GM03348 (cell line): ENCODE results near the gene APOBEC3B.
"Not testable (repeated sequence)": the region's sequence is repeated elsewhere in the genome, so short reads cannot be mapped to it uniquely, and the experiment has no call there.

Experiments used
- DNase-seq: peaks from one replicate; pipeline ENCODE4 v3.0.0; 2012; ENCODE audit warnings: low spot score

APOBEC3B gene

DNA sequence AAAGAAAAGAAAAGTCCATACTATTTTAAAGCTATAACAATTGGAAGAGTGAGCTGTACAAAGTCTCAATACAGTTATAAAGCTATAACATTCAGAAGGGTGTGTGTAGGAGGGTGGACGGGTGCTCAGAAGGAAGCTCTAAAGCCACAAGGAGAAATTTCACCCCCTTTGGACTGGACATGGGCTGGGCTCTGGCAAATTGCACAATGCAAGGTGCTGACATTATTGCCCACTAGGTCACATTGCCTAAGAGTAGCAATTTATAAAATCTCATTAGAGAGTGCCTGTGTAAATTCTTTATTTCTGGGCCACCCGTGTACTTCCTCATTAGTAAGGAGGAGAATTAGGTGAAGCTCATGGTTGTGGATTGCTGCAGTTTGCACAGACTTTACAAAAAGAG is 30.4 kb upstream of the APOBEC3B start:
- no peak for DNase-seq

DNA sequence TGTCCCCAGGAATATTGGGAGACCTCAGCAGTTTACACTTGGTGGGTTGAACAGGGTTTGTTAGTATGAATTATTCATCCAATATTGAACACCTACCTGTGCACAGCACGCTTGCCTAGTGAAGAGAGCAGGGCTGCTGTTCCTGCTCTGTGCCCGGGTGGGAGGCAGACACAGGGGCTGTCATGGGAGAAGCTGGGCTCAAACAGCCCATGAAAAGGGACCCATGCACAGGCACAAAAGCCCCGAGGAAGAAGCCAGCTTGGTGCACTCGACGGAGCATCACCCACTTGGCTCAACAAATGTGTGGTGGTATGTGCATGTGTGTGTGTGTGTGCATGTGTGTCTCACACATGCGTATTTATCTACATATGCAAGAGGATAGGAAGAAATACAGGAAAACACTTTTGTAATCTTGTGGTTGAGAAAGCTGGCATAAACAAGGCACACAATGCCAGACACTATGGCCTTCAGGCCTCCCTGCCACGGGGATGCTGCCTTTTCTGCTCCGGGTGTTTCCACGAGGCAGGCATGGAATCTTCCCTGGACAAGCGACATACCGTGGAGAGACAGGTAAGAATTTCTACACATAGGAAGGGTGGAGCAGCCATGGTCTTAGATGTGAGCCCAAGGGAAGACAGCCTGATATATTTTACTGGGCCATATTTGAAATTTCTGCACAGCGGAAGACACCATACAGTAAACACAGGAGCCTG is 29.7 kb upstream of the APOBEC3B start:
- DNase-seq = no peak

- DNase-seq = no peak
Measured at GRCh38 chr22:38953091-38953490, 29.1 kb upstream of the APOBEC3B start.

DNA sequence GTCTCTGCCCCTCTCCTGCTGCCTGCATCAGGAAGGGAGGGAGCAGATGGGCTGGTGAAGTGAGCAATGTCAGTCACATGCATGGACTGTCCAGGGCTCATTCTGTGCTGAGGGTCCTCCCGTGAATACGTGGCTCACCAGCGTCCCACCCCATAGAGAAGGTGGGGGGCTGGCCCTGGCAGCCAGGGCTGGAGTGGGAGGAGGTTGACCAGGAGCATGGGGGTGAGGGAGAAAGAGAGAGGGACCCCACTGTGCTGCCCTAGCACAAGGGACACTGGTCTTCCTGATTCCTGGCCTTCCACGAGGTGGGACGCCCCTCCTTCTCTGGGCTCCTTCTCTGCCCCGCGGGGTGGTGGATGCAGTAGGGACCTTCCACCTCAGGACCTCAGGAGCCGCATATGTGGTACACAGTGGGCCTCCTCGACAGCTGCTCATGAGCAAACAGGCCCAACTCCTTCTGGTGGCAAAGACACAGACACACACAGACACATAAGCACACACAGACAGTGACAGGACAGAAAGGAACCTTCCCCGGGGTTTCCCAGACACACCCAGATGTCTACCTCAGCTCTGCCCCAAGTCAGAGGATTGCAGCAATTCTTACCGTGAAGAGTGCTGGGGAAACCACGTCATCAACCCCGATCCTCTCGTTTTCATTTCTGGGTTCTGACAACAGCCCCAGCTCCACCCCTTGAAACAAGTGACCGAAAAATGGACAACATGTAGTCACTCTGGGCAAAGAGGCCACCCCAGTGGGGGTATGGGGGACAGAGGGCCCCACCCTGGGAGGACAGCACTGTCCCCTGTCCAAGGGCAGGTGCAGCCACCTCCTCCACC is 28.4 kb upstream of the APOBEC3B start:
- no peak for DNase-seq

- DNase-seq = no peak
Measured at GRCh38 chr22:38954414-38955043, 27.6 kb upstream of the APOBEC3B start.

- DNase-seq = no peak
Measured at GRCh38 chr22:38955250-38955905, 26.8 kb upstream of the APOBEC3B start.

GRCh38 chr22:38955926-38956325 is 26.2 kb upstream of the APOBEC3B start:
- DNase-seq = no peak

GRCh38 chr22:38956551-38956950 is 25.6 kb upstream of the APOBEC3B start:
- DNase-seq = no peak

DNA sequence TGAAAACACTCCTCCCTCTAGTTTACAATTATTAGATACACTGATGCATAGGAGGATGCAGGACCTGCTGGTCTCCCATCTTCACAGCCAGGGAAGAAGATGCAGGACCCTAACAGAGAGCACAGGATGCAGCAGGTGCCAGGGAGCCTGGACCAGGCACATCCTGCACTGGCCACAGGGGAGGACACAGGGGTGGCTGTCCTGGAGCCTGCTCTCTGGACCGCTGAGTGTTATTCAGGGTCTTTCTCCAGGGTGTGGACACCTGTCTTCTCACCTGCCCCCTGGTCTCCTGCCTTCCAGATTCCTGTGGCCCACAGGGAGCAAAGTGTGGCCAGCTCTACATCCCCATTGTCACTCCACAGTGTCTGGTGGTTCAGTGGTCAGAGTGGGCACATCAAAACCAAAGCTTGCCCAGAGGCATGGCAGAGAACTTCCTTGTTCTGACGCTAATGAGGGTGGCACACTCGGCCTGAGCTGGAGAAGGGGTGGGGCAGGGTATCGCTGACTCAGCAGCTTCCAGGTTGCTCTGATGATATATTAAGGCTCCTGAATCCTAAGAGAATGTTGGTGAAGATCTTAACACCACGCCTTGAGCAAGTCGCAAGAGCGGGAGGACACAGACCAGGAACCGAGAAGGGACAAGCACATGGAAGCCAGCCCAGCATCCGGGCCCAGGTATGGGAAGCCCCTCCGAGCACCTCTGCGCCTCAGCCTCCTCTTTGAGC is 24.9 kb upstream of the APOBEC3B start, which contains the start of gene APOBEC3A:
Gene APOBEC3A, plus strand, starts transcription at position 564 of the 725 bp plus-strand sequence. Its CDS starts 83 bp downstream, at position 647.
- no peak for DNase-seq

DNA sequence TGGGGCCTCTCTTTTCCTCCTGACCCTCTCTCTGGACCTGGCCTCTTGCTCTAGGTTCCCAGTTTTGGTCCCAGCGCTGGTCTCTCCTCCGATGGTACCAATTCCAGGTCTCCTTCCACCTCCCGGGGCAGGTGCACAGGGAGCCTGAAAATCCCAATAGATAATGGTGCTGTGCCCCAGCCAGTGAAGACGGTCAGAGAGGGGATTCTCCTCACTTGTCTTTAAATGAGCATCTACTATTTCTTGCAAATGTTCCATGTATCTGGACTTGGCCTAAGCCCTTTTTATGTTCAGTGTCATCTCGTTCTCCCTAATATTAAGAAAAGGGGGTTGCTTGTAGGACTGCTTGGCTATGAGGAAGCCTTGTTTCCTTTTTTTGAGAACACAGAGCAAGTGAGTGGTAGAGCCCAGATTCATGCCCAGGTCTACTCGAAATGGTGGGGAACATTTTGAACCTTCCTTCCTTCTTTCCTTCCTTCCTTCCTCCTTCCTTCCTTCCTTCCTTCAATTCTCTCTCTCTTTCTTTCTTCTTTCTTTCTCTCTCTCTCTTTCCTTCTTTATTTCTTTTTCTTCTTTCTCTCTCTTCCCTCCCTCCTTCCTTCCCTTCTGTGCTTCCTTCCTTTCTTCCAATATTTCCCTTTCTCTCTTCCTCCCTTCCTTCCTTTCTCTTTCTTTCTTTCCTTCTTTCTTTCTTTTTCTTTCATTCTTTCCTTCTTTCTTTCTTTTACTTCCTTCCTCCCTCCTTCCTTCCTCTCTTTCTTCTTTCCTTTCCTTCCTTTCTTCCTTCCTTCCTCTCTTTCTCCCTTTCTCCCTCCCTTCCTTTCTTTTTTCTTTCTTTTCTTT is 24.1 kb upstream of the APOBEC3B start:
- no peak for DNase-seq

DNA sequence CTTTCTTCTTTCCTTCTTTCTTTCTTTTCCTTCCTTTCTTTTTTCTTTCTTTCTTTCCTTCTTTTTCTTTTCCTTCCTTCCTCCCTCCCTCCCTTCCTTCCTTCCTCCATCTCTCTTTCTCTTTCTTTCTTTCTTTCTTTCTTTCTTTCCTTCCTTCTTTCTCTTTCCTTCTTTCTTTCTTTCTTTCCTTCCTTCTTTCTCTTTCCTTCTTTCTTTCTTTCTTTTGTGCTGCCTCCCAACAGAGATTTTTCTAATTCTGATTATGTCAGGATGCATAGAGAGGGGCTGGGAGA is 23.6 kb upstream of the APOBEC3B start:
- DNase-seq = not testable (repeated sequence)

GRCh38 chr22:38959590-38959989 is 22.6 kb upstream of the APOBEC3B start:
- DNase-seq = no peak

DNA sequence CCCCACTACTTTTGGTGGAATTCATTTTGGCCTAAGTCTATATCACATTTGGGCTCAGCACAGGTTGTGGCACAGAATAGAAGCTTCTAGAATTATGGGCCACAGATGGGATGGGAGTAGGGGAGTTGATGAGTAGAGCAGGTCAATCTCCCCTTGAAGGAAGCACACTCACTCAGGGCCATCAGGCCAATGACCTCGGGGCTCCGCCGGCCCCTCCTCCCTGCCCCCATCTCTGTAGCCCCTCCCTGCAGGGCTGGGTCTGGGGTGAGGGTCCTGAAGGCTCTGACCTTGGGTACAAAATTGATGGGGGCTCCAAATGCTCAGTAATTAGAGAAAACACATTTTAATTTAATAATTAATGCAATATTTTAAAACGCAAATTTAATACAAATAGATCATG is 21.5 kb upstream of the APOBEC3B start:
- DNase-seq = not testable (repeated sequence)

- not testable (repeated sequence) for DNase-seq
Measured at GRCh38 chr22:38963291-38963738, 18.8 kb upstream of the APOBEC3B start.

- DNase-seq = no peak
Measured at GRCh38 chr22:38963872-38964271, 18.3 kb upstream of the APOBEC3B start.

GRCh38 chr22:38964306-38964705 is 17.8 kb upstream of the APOBEC3B start:
- no peak for DNase-seq

DNA sequence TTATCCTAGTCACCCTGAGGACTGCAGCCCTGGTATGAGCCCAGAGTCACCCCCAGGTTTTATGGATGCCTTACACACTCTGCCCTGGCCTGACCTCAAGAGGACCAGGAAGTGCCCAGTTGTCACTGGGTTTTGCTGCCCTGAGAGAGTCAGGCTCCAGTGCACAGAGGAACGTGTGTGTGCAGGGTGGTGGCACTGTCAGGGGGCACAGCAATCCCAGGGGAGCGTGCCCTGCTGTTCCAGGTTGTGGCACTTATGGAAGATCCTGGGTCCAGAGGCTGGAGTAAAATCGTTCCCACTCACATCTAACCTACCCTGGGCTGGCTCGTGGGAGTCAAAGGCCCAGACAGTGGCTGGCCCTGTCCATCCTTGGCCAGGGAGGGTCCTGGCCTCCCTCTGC is 17.2 kb upstream of the APOBEC3B start:
- no peak for DNase-seq

DNA sequence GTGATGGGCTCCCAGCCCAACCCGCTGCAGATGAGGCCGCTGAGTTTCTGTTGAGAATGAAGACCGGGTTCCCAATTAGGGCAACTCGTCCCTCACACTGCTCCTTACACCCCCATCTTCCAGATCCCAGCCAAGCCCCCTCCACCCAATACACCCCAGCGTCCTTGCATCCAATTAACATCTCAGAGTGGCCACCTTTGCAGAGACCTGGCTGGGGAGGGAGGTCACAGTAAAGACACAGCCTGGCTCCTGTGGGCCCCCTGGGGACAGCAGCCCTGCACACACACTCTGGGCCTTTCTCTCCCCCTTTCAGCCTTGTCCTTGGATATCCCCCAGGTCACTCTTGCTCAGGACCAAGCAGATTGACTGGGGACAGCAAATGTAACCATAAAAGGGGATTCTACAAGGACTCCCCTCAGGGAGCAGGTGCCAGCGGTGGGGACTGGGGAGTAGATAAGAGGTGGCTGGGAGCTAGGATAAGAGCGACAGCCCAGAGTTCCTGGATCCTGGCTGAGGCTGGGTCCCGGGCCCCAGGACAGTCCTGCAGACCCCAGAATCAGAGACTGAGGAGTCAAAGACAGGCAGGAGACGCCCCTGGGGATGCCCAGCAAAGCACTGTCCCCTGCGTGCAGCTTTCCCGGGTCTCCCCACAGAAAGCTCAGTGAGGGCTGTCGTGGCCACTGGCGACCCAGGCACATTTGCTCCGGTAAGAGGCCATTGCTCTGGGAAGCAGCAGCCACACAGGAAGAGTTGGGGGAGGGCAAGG is 16.4 kb upstream of the APOBEC3B start:
- no peak for DNase-seq

GRCh38 chr22:38966380-38966702 is 15.8 kb upstream of the APOBEC3B start:
- no peak for DNase-seq

GRCh38 chr22:38966942-38967341 is 15.2 kb upstream of the APOBEC3B start:
- no peak for DNase-seq
